GM12878 (cell line): ENCODE data around the gene SAC3D1. TPM values are rescaled to one million over a fixed set of nuclear protein-coding genes. Genes with fewer than 3 reads are reported as not detected.

Experiments used
- ATAC-seq: fragments of 200-7000 bp; cut with Tn5 transposase; 3 replicates; pipeline ENCODE4 v1.9.1; 2020; ENCODE audit warnings: mild to moderate bottlenecking, moderate library complexity
- BruUV-seq: library from RNA; stranded (reverse); fragments of 400-500 nt; replicated peaks from 2 replicates; lab custom pipeline; 2021; lab: Mats Ljungman, UMichigan
- CTCF ChIA-PET: fragments of 300-600 bp; sonication (Branson Sonifier 250); formaldehyde crosslinking; extraction: SDS; loops from one replicate; lab custom pipeline; 2021; ENCODE audit warnings: inconsistent platforms; lab: Yijun Ruan, JAX
- POLR2A ChIA-PET: fragments of 350-600 bp; formaldehyde crosslinking; extraction: SDS; loops from one replicate; lab custom pipeline; 2021; ENCODE audit warnings: inconsistent platforms; lab: Charles Lee
- RAD21 ChIA-PET: fragments of 300-600 bp; sonication (Branson Sonifier 250); formaldehyde crosslinking; loops from one replicate; lab custom pipeline; 2023; ENCODE audit warnings: antibody characterized with exemption; ENCODE audit not compliant: unreplicated experiment; lab: Charles Lee
- SMC1A ChIA-PET: fragments of 300-600 bp; sonication (Branson Sonifier 250); formaldehyde crosslinking; loops from one replicate; lab custom pipeline; 2023; ENCODE audit not compliant: unreplicated experiment, uncharacterized antibody; lab: Charles Lee
- DNase-seq: peaks from one replicate; pipeline ENCODE4 v3.0.0-alpha.2; 2011; ENCODE audit warnings: low read depth, low spot score
- FAIRE-seq: peaks from 3 replicates; lab custom pipeline; 2011; peaks lifted over from hg19 to GRCh38; lab: Jason Lieb, UNC
- H2AFZ ChIP-seq: 2 replicates; pipeline ENCODE4 v1.6.0; 2011; ENCODE audit warnings: low read depth, low read length, control low read depth; ENCODE audit not compliant: control insufficient read depth
- H3K27ac ChIP-seq: 2 replicates; pipeline ENCODE4 v1.5.1; 2011; ENCODE audit warnings: control low read depth; ENCODE audit not compliant: control insufficient read depth, insufficient read depth
- H3K27me3 ChIP-seq, 2 experiments: replicated peaks in 1 of 2; 2 replicates each; pipeline versions ENCODE4 v1.6.0 to v1.6.1; 2011; ENCODE audit warnings: low read length in 1 of 2; ENCODE audit not compliant: control insufficient read depth in 2 of 2, insufficient read depth in 2 of 2
- H3K36me3 ChIP-seq, 2 experiments: 2 replicates each; pipeline ENCODE4 v1.5.1; 2011; ENCODE audit warnings: low read length in 1 of 2; ENCODE audit not compliant: control insufficient read depth in 2 of 2, insufficient read depth in 2 of 2
- H3K4me1 ChIP-seq: 2 replicates; pipeline ENCODE4 v1.6.1; 2011; ENCODE audit warnings: mild to moderate bottlenecking, low read length, moderate library complexity, mixed read lengths; ENCODE audit not compliant: control insufficient read depth, insufficient read depth
- H3K4me2 ChIP-seq: 2 replicates; pipeline ENCODE4 v1.6.0; 2011; ENCODE audit warnings: control low read depth; ENCODE audit not compliant: control insufficient read depth, insufficient read depth
- H3K4me3 ChIP-seq: fragments of 200-600 bp; sonication (generic); 2 replicates; pipeline ENCODE4 v1.5.1; 2016
- H3K79me2 ChIP-seq: 2 replicates; pipeline ENCODE4 v1.6.0; 2011; ENCODE audit warnings: low read length; ENCODE audit not compliant: control insufficient read depth, insufficient read depth
- H3K9ac ChIP-seq: 2 replicates; pipeline ENCODE4 v1.8.0; 2011; ENCODE audit warnings: low read length, control low read depth, mixed read lengths; ENCODE audit not compliant: control insufficient read depth, insufficient read depth
- H3K9me3 ChIP-seq: replicated peaks from 3 replicates; pipeline ENCODE4 v1.5.1; 2011; ENCODE audit warnings: mild to moderate bottlenecking, low read length; ENCODE audit not compliant: control insufficient read depth, insufficient read depth
- H4K20me1 ChIP-seq: 2 replicates; pipeline ENCODE4 v1.6.0; 2011; ENCODE audit not compliant: control insufficient read depth, insufficient read depth
- BACH1 ChIP-seq: fragments of 450-650 bp; IDR thresholded peaks from 2 replicates; pipeline ENCODE4 v1.6.1; 2017; ENCODE audit warnings: mild to moderate bottlenecking, borderline replicate concordance
- BRCA1 ChIP-seq: IDR thresholded peaks from 2 replicates; pipeline ENCODE4 v1.6.1; 2011; ENCODE audit warnings: low read depth, low read length, improper control_type of control experiment
- CEBPB ChIP-seq, 2 experiments: fragments of 150-350 bp in 1 of 2; IDR thresholded peaks; 2 replicates each; pipeline ENCODE4 v1.6.1; 2012 to 2014; ENCODE audit warnings: low read depth in 2 of 2, low read length in 2 of 2, borderline replicate concordance in 1 of 2, inconsistent platforms in 1 of 2
- GABPA ChIP-seq: IDR thresholded peaks from 2 replicates; pipeline ENCODE4 v1.6.1; 2014; ENCODE audit warnings: antibody characterized with exemption, low read depth, mild to moderate bottlenecking, inconsistent platforms
- IKZF1 ChIP-seq: fragments of 450-650 bp; conservative IDR thresholded peaks from 2 replicates; pipeline ENCODE4 v1.6.1; 2017; ENCODE audit warnings: antibody characterized with exemption, mild to moderate bottlenecking
- IKZF2 ChIP-seq, 2 experiments: fragments of 450-650 bp; IDR thresholded peaks; 2 replicates each; pipeline ENCODE4 v1.6.1; 2017; ENCODE audit warnings: mild to moderate bottlenecking in 2 of 2, moderate library complexity in 2 of 2
- NR2C2 ChIP-seq: IDR thresholded peaks from 2 replicates; pipeline ENCODE4 v1.6.1; 2011; ENCODE audit warnings: borderline replicate concordance, low read depth; ENCODE audit not compliant: control insufficient read depth, insufficient read length
- POU2F2 ChIP-seq: IDR thresholded peaks from 3 replicates; pipeline ENCODE4 v1.6.1; 2011; ENCODE audit warnings: low read depth, mild to moderate bottlenecking, low read length, borderline replicate concordance
- RBBP5 ChIP-seq: fragments of 200-600 bp; sonication (generic); conservative IDR thresholded peaks from 2 replicates; pipeline ENCODE4 v1.6.1; 2016
- RUNX3 ChIP-seq: IDR thresholded peaks from 2 replicates; pipeline ENCODE4 v1.6.1; 2012; ENCODE audit warnings: low read length, inconsistent platforms
- SIX5 ChIP-seq: IDR thresholded peaks from 2 replicates; pipeline ENCODE4 v1.6.1; 2011; ENCODE audit warnings: mild to moderate bottlenecking, low read depth, low read length, moderate library complexity; ENCODE audit not compliant: severe bottlenecking
- SRF ChIP-seq, 2 experiments: IDR thresholded peaks; 2 replicates each; pipeline ENCODE4 v1.6.1; 2011; ENCODE audit warnings: low read depth in 2 of 2, low read length in 2 of 2, mild to moderate bottlenecking in 1 of 2, moderate library complexity in 1 of 2
- WGBS: methylation state at CpG from one replicate; pipeline ENCODE4 v1.1.6; 2016; ENCODE audit warnings: low lambda C conversion rate; ENCODE audit not compliant: insufficient replicate concordance, insufficient coverage; ENCODE audit errors: missing lambda C conversion rate; 5-methylcytosine and 5-hydroxymethylcytosine counted together
- in situ Hi-C: fragments of 300-500 bp; cut with MboI; formaldehyde crosslinking; loops from 9 replicates; pipeline ENCODE4 v1.14.3; 2018; ENCODE audit warnings: mixed read lengths
- intact Hi-C: fragments of 100-400 bp; cut with micrococcal nuclease; formaldehyde crosslinking; loops from one replicate; pipeline ENCODE4 v1.14.2; 2022; ENCODE audit not compliant: unreplicated experiment
- polyA plus RNA-seq, 11 experiments: library from polyadenylated mRNA; depleted of rRNA in 4 of 11; unstranded in 6 of 11; stranded (reverse) in 5 of 11; fragments of >200 nt; fragmentation: Nextera tagmentation in 4 of 11; fragmentation: Illumina TruSeq in 1 of 11; extraction: Ambion mirVana in 4 of 11; extraction: Trizol in 1 of 11; gene quantifications; 1 replicate in 1 of 11; 2 replicates in 10 of 11; pipeline versions ENCODE4 v1.2.1 to v1.2.3, GENCODE V29; 2011 to 2016; ENCODE audit warnings: inconsistent platforms in 2 of 11, missing spikeins in 2 of 11, low read depth in 1 of 11
- total RNA-seq, 4 experiments: library from RNA; depleted of rRNA in 3 of 4; stranded (reverse); fragments of >200 nt in 3 of 4; fragmentation: Illumina TruSeq in 1 of 4; extraction: Trizol in 1 of 4; gene quantifications; 2 replicates each; pipeline versions ENCODE4 v1.2.1 to v1.2.3, GENCODE V29; 2013 to 2021

The SAC3D1 gene
- total and polyA plus RNA-seq, 10 of the 15 experiments (the other 5 are each of a cell fraction or from before 2014, with no cell fraction given), result 0.16 to 44.6 (median 12.1) TPM

- intact Hi-C loops (no loop called here), in situ Hi-C loops (no loop called here)
- H3K27ac ChIP-seq, result no peak overlapping the region
- no peaks in the 10 kb centered on the region for H3K9me3 ChIP-seq
- ChIA-PET SMC1A (interaction anchor here (1.3 to 1.9 kb wide), 2 partner anchors 10 to 313 kb away, joined by 4 to 6 read pairs; no protein-coding TSS in a partner anchor), POLR2A (interaction anchor here (0.6 kb wide), 1 partner anchor 11 kb away, joined by 3 read pairs; no protein-coding TSS in a partner anchor)
- BruUV-seq, result no TSS peak
- WGBS, result 64% methylated on average over 5 of the region's 5 CpGs
- FAIRE-seq, result no peak
- no peak overlapping the region for H2AFZ ChIP-seq
- TF ChIP-seq RUNX3, result no peak
- TF ChIP-seq SIX5, result no peak
- TF ChIP-seq IKZF2 (IDR thresholded peaks at IDR 0.05), result no peak
- no peak for TF ChIP-seq GABPA
- TF ChIP-seq SRF (IDR thresholded peaks at IDR 0.05; ENCODE audit: low read depth in 2 of 2, low read length in 2 of 2), result no peak
- TF ChIP-seq RBBP5, result no peak
- no peak for TF ChIP-seq IKZF1
- TF ChIP-seq BRCA1, result no peak
- TF ChIP-seq BACH1, result no peak
- TF ChIP-seq NR2C2, result no peak
- TF ChIP-seq POU2F2, result no peak
- TF ChIP-seq CEBPB (IDR thresholded peaks at IDR 0.05; ENCODE audit: borderline replicate concordance in 1 of 2, low read depth in 2 of 2, low read length in 2 of 2), result no peak
- TF ChIP-seq, all 136 proteins: peak for 0
- H4K20me1 ChIP-seq, result no peaks in the 10 kb centered on the region
- ATAC-seq (no peak), DNase-seq (no peak)
- H3K4me2 ChIP-seq, result no peak overlapping the region
- ChIA-PET RAD21 (interaction anchor here (0.6 to 2.3 kb wide), 3 partner anchors 10 to 563 kb away, joined by 3 to 6 read pairs (median 5); no protein-coding TSS in a partner anchor), CTCF (interaction anchor here (1.2 to 5.0 kb wide), 2 partner anchors 10 to 155 kb away, joined by 4 to 25 read pairs; partner anchors contain the start of gene ARL2)
- H3K4me1 ChIP-seq, result no peaks in the 10 kb centered on the region
- H3K9ac ChIP-seq, result no peak overlapping the region
- no peak overlapping the region for H3K4me3 ChIP-seq
- H3K36me3 ChIP-seq, result no peaks in the 10 kb centered on the region
- H3K79me2 ChIP-seq, result no peaks in the 10 kb centered on the region
- H3K27me3 ChIP-seq, result no peaks in the 10 kb centered on the region
Measured at GRCh38 chr11:65002706-65003105, 38.3 kb upstream of the SAC3D1 start.
